ENCODE measurements around the gene FGF18. TPM values are rescaled to one million over a fixed set of nuclear protein-coding genes. Genes with fewer than 3 reads are reported as not detected.
"Not testable (repeated sequence)": the region's sequence is repeated elsewhere in the genome, so short reads cannot be mapped to it uniquely, and the experiment has no call there.

FGF18 gene
- total RNA-seq, 4 donors from 2014 or later = 1.4 to 3.0 TPM; not detected in 2

GRCh38 chr5:171496456-171496855 lies 77.0 kb downstream of the FGF18 start:
- TF ChIP-seq POLR2A (IDR thresholded peaks at IDR 0.05) (no peak), CTCF (IDR thresholded peaks at IDR 0.05) (no peak)
- intact Hi-C loops (cut with DNase I; ENCODE audit: low total_unique reads) = no loop called here
- DNase-seq = no peak
- Histone ChIP-seq H3K27ac (peak overlapping the region in 1 of 2 donors; percentile 96), H3K36me3 (no peaks in the 10 kb centered on the region), H3K9me3 (no peaks in the 10 kb centered on the region), H3K27me3 (no peaks in the 10 kb centered on the region), H3K4me3 (no peak overlapping the region), H3K4me1 (peaks cover 7 to 8% of the 10 kb centered on the region in 2 donors)

- H3K9me3 ChIP-seq; DNase-seq; H3K36me3 ChIP-seq; H3K27ac ChIP-seq; H3K27me3 ChIP-seq; intact Hi-C loops (cut with DNase I; ENCODE audit: low total_unique reads); H3K4me3 ChIP-seq; H3K4me1 ChIP-seq: not testable (repeated sequence)
Measured at GRCh38 chr5:171497494-171497893, 78.0 kb downstream of the FGF18 start.

GRCh38 chr5:171498166-171498565 lies 78.7 kb downstream of the FGF18 start:
- no peak overlapping the region for H3K27ac ChIP-seq
- DNase-seq = no peak
- no peak for TF ChIP-seq CTCF (IDR thresholded peaks at IDR 0.05)
- TF ChIP-seq POLR2A (IDR thresholded peaks at IDR 0.05) = no peak
- H3K4me3 ChIP-seq = no peak overlapping the region
- intact Hi-C loops (cut with DNase I; ENCODE audit: low total_unique reads) = no loop called here
- H3K36me3 ChIP-seq = no peaks in the 10 kb centered on the region
- H3K27me3 ChIP-seq = no peaks in the 10 kb centered on the region
- peaks cover 7 to 8% of the 10 kb centered on the region in 2 donors for H3K4me1 ChIP-seq
- no peaks in the 10 kb centered on the region for H3K9me3 ChIP-seq

GRCh38 chr5:171499611-171500010 lies 80.2 kb downstream of the FGF18 start:
- no peaks in the 10 kb centered on the region for H3K36me3 ChIP-seq
- no peak overlapping the region for H3K4me3 ChIP-seq
- intact Hi-C loops (cut with DNase I; ENCODE audit: low total_unique reads) = no loop called here

GRCh38 chr5:171505473-171506043 lies 86.1 kb downstream of the FGF18 start:
- TF ChIP-seq POLR2A (IDR thresholded peaks at IDR 0.05) (no peak), CTCF (IDR thresholded peaks at IDR 0.05) (no peak)
- Histone ChIP-seq H3K4me3 (no peak overlapping the region), H3K36me3 (no peaks in the 10 kb centered on the region), H3K27me3 (no peaks in the 10 kb centered on the region), H3K27ac (no peak overlapping the region), H3K9me3 (no peaks in the 10 kb centered on the region), H3K4me1 (no peaks in the 10 kb centered on the region)
- intact Hi-C loops (cut with DNase I; ENCODE audit: low total_unique reads) = no loop called here
- no peak for DNase-seq

More at GRCh38 chr5:171499611-171500010, 80.2 kb downstream of the FGF18 start:
- DNase-seq = no peak
- no peak for TF ChIP-seq CTCF (IDR thresholded peaks at IDR 0.05)
- TF ChIP-seq POLR2A (IDR thresholded peaks at IDR 0.05) = no peak
- no peaks in the 10 kb centered on the region for H3K4me1 ChIP-seq
- H3K27me3 ChIP-seq = no peaks in the 10 kb centered on the region
- no peaks in the 10 kb centered on the region for H3K9me3 ChIP-seq
- H3K27ac ChIP-seq = no peak overlapping the region

- intact Hi-C loops (cut with DNase I; ENCODE audit: low total_unique reads) = no loop called here
- H3K4me1 ChIP-seq = no peaks in the 10 kb centered on the region
- no peaks in the 10 kb centered on the region for H3K27me3 ChIP-seq
- H3K27ac ChIP-seq = no peak overlapping the region
- H3K4me3 ChIP-seq = no peak overlapping the region
- no peaks in the 10 kb centered on the region for H3K9me3 ChIP-seq
- no peak for TF ChIP-seq CTCF (IDR thresholded peaks at IDR 0.05)
- TF ChIP-seq POLR2A (IDR thresholded peaks at IDR 0.05) = no peak
- no peak for DNase-seq
- no peaks in the 10 kb centered on the region for H3K36me3 ChIP-seq
Measured at GRCh38 chr5:171506951-171507350, 87.5 kb downstream of the FGF18 start.

Measured in uterus (tissue), 4 donors.